Spleen (tissue), 11 donors: Measurements from ENCODE around the gene CCDC12. TPM values are rescaled to one million over a fixed set of nuclear protein-coding genes. Genes with fewer than 3 reads are reported as not detected.

Source experiments
- DNase-seq: peaks from one replicate; pipeline ENCODE4 v3.0.0-alpha.2; 2020
- H3K27ac ChIP-seq, 8 donors: fragments of 200-600 bp; sonication (generic) in 7 of 8; 1 replicate in 4 of 8; 2 replicates in 4 of 8; pipeline versions ENCODE4 v1.5.0 to v1.8.0; 2016 to 2021; ENCODE audit warnings: inconsistent platforms in 4 of 8, mild to moderate bottlenecking in 4 of 8, moderate library complexity in 1 of 8
- H3K27me3 ChIP-seq, 7 donors: fragments of 200-600 bp; sonication (generic) in 6 of 7; replicated peaks in 1 of 7; 1 replicate in 4 of 7; 2 replicates in 3 of 7; pipeline versions ENCODE4 v1.5.0 to v1.8.0; 2016 to 2021; ENCODE audit warnings: inconsistent platforms in 3 of 7, mild to moderate bottlenecking in 1 of 7
- H3K36me3 ChIP-seq, 6 donors: fragments of 200-600 bp; sonication (generic) in 5 of 6; 1 replicate in 4 of 6; 2 replicates in 2 of 6; pipeline versions ENCODE4 v1.5.0 to v1.8.0; 2016 to 2021; ENCODE audit warnings: inconsistent platforms in 2 of 6
- H3K4me1 ChIP-seq, 6 donors: fragments of 200-600 bp; sonication (generic) in 5 of 6; 1 replicate in 3 of 6; 2 replicates in 3 of 6; pipeline versions ENCODE4 v1.5.0 to v1.8.0; 2016 to 2021; ENCODE audit warnings: inconsistent platforms in 3 of 6
- H3K4me3 ChIP-seq, 8 donors: fragments of 200-600 bp; sonication (generic) in 7 of 8; 1 replicate in 4 of 8; 2 replicates in 4 of 8; pipeline versions ENCODE4 v1.5.0 to v1.8.0; 2016 to 2021; ENCODE audit warnings: inconsistent platforms in 4 of 8, mild to moderate bottlenecking in 4 of 8, moderate library complexity in 2 of 8
- H3K9me3 ChIP-seq, 8 donors: fragments of 200-600 bp; sonication (generic) in 7 of 8; 1 replicate in 4 of 8; 2 replicates in 4 of 8; pipeline versions ENCODE4 v1.5.0 to v1.8.0; 2016 to 2021; ENCODE audit warnings: inconsistent platforms in 4 of 8
- CTCF ChIP-seq, 11 experiments: fragments of 200-600 bp in 7 of 11; fragments of 450-650 bp in 4 of 11; sonication (generic) in 4 of 11; IDR thresholded peaks in 8 of 11; conservative IDR thresholded peaks in 3 of 11; 1 replicate in 7 of 11; 2 replicates in 4 of 11; pipeline versions ENCODE4 v1.4.0 to v1.8.0; 2016 to 2021; ENCODE audit warnings: antibody characterized with exemption in 11 of 11, inconsistent platforms in 4 of 11, mild to moderate bottlenecking in 1 of 11
- POLR2A ChIP-seq, 3 donors: fragments of 450-650 bp; IDR thresholded peaks; one replicate each; pipeline ENCODE4 v1.5.1; 2017; ENCODE audit warnings: antibody characterized with exemption in 3 of 3, mild to moderate bottlenecking in 1 of 3
- POLR2AphosphoS5 ChIP-seq, 3 donors: sonication (generic); formaldehyde crosslinking; IDR thresholded peaks; one replicate each; pipeline ENCODE4 v1.5.1; 2017; ENCODE audit warnings: antibody characterized with exemption in 3 of 3
- WGBS, 5 donors: extraction: QIAGEN DNeasy Blood & Tissue Kit in 3 of 5; methylation state at CpG; one replicate each; pipeline versions ENCODE4 v1.1.5 to v1.1.7; 2013 to 2018; 5-methylcytosine and 5-hydroxymethylcytosine counted together
- intact Hi-C: fragments of 100-400 bp; cut with DNase I; formaldehyde crosslinking; loops from one replicate; pipeline ENCODE4 v1.15.0; 2023; ENCODE audit warnings: low total_unique reads
- polyA plus RNA-seq, 3 donors: library from polyadenylated mRNA; stranded (reverse); fragments of 200-250 nt; gene quantifications; one replicate each; pipeline ENCODE4 v1.2.1, GENCODE V29; 2013
- total RNA-seq, 7 donors: library from RNA; depleted of rRNA in 3 of 7; stranded (reverse); fragments of >200 nt in 3 of 7; fragmentation: NEBNext Ultra II Directional in 4 of 7; extraction: Animal tissue kit (Norgen Biotek cat#: 25700) in 4 of 7; gene quantifications; one replicate each; pipeline versions ENCODE4 v1.1.0 to v1.2.1, GENCODE V29; 2016 to 2021
- donor health status: healthy with polysubstance abuse.
- donor health status: DM: no; HTN: no; CAD: no; lungs with moderate emphysema.
- donor health status: DM: no; HTN: no; CAD: no.
- donor health status: Bipolar disorder and iron deficiency.
- donor health status: healthy.
- donor health status: DM: no; HTN: no; CAD: no.
- donor health status: DM: yes; HTN: yes; CAD: no.

Gene CCDC12
- total and polyA plus RNA-seq, 10 donors, result 36.5 to 124 (median 55.7) TPM

DNA sequence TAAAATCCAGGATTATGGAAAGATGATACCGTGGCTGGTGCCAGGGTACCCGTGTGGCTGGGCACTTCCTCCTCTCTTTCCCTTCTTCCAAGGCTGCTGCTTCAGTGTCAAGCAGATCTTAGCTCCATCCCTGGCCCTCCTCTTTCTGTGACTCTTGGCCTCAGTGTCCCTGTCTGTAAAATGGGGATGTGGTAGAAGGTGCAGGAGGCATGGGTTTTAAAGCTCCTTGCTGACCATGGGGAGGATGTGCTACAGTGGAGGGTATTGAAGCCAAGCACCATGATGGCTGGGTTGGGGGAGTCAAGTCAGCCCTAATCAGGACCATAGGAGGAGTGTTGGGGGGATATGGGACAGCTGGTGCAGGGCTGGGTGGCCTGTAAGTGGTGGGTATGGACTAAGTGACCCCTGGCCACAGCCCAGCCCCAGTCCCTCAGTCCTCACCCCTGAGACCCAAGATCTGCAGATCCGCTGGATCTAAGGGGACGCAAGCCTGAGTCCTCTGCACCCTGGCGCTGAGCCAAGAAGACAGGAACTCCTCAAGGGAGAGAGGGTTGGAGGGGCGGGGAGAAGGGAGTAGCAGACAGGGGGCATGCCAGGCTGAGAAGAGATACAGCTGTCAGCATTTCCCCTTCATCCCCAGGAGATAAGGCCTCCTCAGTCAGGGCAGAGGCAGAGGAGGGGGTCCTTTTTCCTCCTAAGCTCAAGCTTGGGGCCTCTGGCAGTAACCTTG lies 87.0 kb downstream of the CCDC12 start:
- Histone ChIP-seq H3K9me3 (no peaks in the 10 kb centered on the region), H3K4me3 (no peak overlapping the region), H3K36me3 (no peaks in the 10 kb centered on the region), H3K4me1 (peaks cover 6 to 70% (median 27%) of the 10 kb centered on the region in 6 donors), H3K27ac (peak overlapping the region in 4 of 8 donors; percentile 8 to 35 (median 27)), H3K27me3 (peaks cover 0 to 78% (median 6%) of the 10 kb centered on the region in 7 donors)
- intact Hi-C loops, result no loop called here
- TF ChIP-seq POLR2AphosphoS5 (IDR thresholded peaks at IDR 0.05), result peak in 1 of 3 donors; percentile 46
- no peak for TF ChIP-seq CTCF (IDR thresholded peaks at IDR 0.05 in 8 of 11, conservative IDR thresholded peaks at IDR 0.05 in 3 of 11)
- TF ChIP-seq POLR2A (IDR thresholded peaks at IDR 0.05), result no peak
- 31 to 46% (median 39%) methylated on average over 6 of the region's 6 CpGs for WGBS, 5 donors
- DNase-seq, result no peak

GRCh38 chr3:46888705-46889104 lies 87.8 kb downstream of the CCDC12 start:
- no peak for DNase-seq
- peaks cover 0 to 80% (median 15%) of the 10 kb centered on the region in 7 donors for H3K27me3 ChIP-seq
- no peak for TF ChIP-seq POLR2A (IDR thresholded peaks at IDR 0.05)
- TF ChIP-seq CTCF (IDR thresholded peaks at IDR 0.05 in 8 of 11, conservative IDR thresholded peaks at IDR 0.05 in 3 of 11), result no peak
- TF ChIP-seq POLR2AphosphoS5 (IDR thresholded peaks at IDR 0.05), result peak in 2 of 3 donors; percentile 52 to 55
- H3K4me3 ChIP-seq, result no peak overlapping the region
- intact Hi-C loops, result no loop called here
- peak overlapping the region in 4 of 8 donors; percentile 8 to 33 (median 18) for H3K27ac ChIP-seq
- no peaks in the 10 kb centered on the region for H3K36me3 ChIP-seq
- no peaks in the 10 kb centered on the region for H3K9me3 ChIP-seq
- 72 to 83% (median 76%) methylated on average over 13 of the region's 13 CpGs for WGBS, 5 donors
- H3K4me1 ChIP-seq, result peaks cover 6 to 66% (median 28%) of the 10 kb centered on the region in 6 donors

- Histone ChIP-seq H3K4me3 (no peak overlapping the region), H3K9me3 (no peaks in the 10 kb centered on the region), H3K27me3 (peaks cover 0 to 80% (median 20%) of the 10 kb centered on the region in 7 donors), H3K36me3 (no peaks in the 10 kb centered on the region), H3K27ac (peak overlapping the region in 1 of 8 donors; percentile 8), H3K4me1 (peaks cover 6 to 66% (median 29%) of the 10 kb centered on the region in 6 donors)
- no peak for DNase-seq
- intact Hi-C loops, result no loop called here
- no peak for TF ChIP-seq CTCF (IDR thresholded peaks at IDR 0.05 in 8 of 11, conservative IDR thresholded peaks at IDR 0.05 in 3 of 11)
- no peak for TF ChIP-seq POLR2A (IDR thresholded peaks at IDR 0.05)
- TF ChIP-seq POLR2AphosphoS5 (IDR thresholded peaks at IDR 0.05), result no peak
- 66 to 83% (median 79%) methylated on average over 6 to 7 of the region's 7 CpGs for WGBS, 5 donors
These were observed 88.5 kb downstream of the CCDC12 start for GRCh38 chr3:46887980-46888494.

- intact Hi-C loops, result no loop called here
- peak overlapping the region in 1 of 8 donors; percentile 54 for H3K4me3 ChIP-seq
- H3K27me3 ChIP-seq, result peaks cover 0 to 80% (median 42%) of the 10 kb centered on the region in 7 donors
- no peaks in the 10 kb centered on the region for H3K9me3 ChIP-seq
- 92 to 100% (median 96%) methylated on average over 2 to 3 of the region's 3 CpGs for WGBS, 5 donors
- DNase-seq, result no peak
- no peak overlapping the region for H3K27ac ChIP-seq
- TF ChIP-seq POLR2A (IDR thresholded peaks at IDR 0.05) (no peak), CTCF (IDR thresholded peaks at IDR 0.05 in 8 of 11, conservative IDR thresholded peaks at IDR 0.05 in 3 of 11) (no peak), POLR2AphosphoS5 (IDR thresholded peaks at IDR 0.05) (no peak)
- peaks cover 8 to 66% (median 36%) of the 10 kb centered on the region in 6 donors for H3K4me1 ChIP-seq
- H3K36me3 ChIP-seq, result no peaks in the 10 kb centered on the region
These were observed 90.9 kb downstream of the CCDC12 start for GRCh38 chr3:46885612-46886011.
